Spleen (tissue), 11 donors: ENCODE results near the gene PSIP1. TPM values are rescaled to one million over a fixed set of nuclear protein-coding genes. Genes with fewer than 3 reads are reported as not detected.

Experiments used
- DNase-seq: peaks from one replicate; pipeline ENCODE4 v3.0.0-alpha.2; 2020
- H3K27ac ChIP-seq, 8 donors: fragments of 200-600 bp; sonication (generic) in 7 of 8; 1 replicate in 4 of 8; 2 replicates in 4 of 8; pipeline versions ENCODE4 v1.5.0 to v1.8.0; 2016 to 2021; ENCODE audit warnings: inconsistent platforms in 4 of 8, mild to moderate bottlenecking in 4 of 8, moderate library complexity in 1 of 8
- H3K27me3 ChIP-seq, 7 donors: fragments of 200-600 bp; sonication (generic) in 6 of 7; replicated peaks in 1 of 7; 1 replicate in 4 of 7; 2 replicates in 3 of 7; pipeline versions ENCODE4 v1.5.0 to v1.8.0; 2016 to 2021; ENCODE audit warnings: inconsistent platforms in 3 of 7, mild to moderate bottlenecking in 1 of 7
- H3K36me3 ChIP-seq, 6 donors: fragments of 200-600 bp; sonication (generic) in 5 of 6; 1 replicate in 4 of 6; 2 replicates in 2 of 6; pipeline versions ENCODE4 v1.5.0 to v1.8.0; 2016 to 2021; ENCODE audit warnings: inconsistent platforms in 2 of 6
- H3K4me1 ChIP-seq, 6 donors: fragments of 200-600 bp; sonication (generic) in 5 of 6; 1 replicate in 3 of 6; 2 replicates in 3 of 6; pipeline versions ENCODE4 v1.5.0 to v1.8.0; 2016 to 2021; ENCODE audit warnings: inconsistent platforms in 3 of 6
- H3K4me3 ChIP-seq, 8 donors: fragments of 200-600 bp; sonication (generic) in 7 of 8; 1 replicate in 4 of 8; 2 replicates in 4 of 8; pipeline versions ENCODE4 v1.5.0 to v1.8.0; 2016 to 2021; ENCODE audit warnings: inconsistent platforms in 4 of 8, mild to moderate bottlenecking in 4 of 8, moderate library complexity in 2 of 8
- H3K9me3 ChIP-seq, 8 donors: fragments of 200-600 bp; sonication (generic) in 7 of 8; 1 replicate in 4 of 8; 2 replicates in 4 of 8; pipeline versions ENCODE4 v1.5.0 to v1.8.0; 2016 to 2021; ENCODE audit warnings: inconsistent platforms in 4 of 8
- CTCF ChIP-seq, 11 experiments: fragments of 200-600 bp in 7 of 11; fragments of 450-650 bp in 4 of 11; sonication (generic) in 4 of 11; IDR thresholded peaks in 8 of 11; conservative IDR thresholded peaks in 3 of 11; 1 replicate in 7 of 11; 2 replicates in 4 of 11; pipeline versions ENCODE4 v1.4.0 to v1.8.0; 2016 to 2021; ENCODE audit warnings: antibody characterized with exemption in 11 of 11, inconsistent platforms in 4 of 11, mild to moderate bottlenecking in 1 of 11
- POLR2A ChIP-seq, 3 donors: fragments of 450-650 bp; IDR thresholded peaks; one replicate each; pipeline ENCODE4 v1.5.1; 2017; ENCODE audit warnings: antibody characterized with exemption in 3 of 3, mild to moderate bottlenecking in 1 of 3
- POLR2AphosphoS5 ChIP-seq, 3 donors: sonication (generic); formaldehyde crosslinking; IDR thresholded peaks; one replicate each; pipeline ENCODE4 v1.5.1; 2017; ENCODE audit warnings: antibody characterized with exemption in 3 of 3
- WGBS, 5 donors: extraction: QIAGEN DNeasy Blood & Tissue Kit in 3 of 5; methylation state at CpG; one replicate each; pipeline versions ENCODE4 v1.1.5 to v1.1.7; 2013 to 2018; 5-methylcytosine and 5-hydroxymethylcytosine counted together
- intact Hi-C: fragments of 100-400 bp; cut with DNase I; formaldehyde crosslinking; loops from one replicate; pipeline ENCODE4 v1.15.0; 2023; ENCODE audit warnings: low total_unique reads
- polyA plus RNA-seq, 3 donors: library from polyadenylated mRNA; stranded (reverse); fragments of 200-250 nt; gene quantifications; one replicate each; pipeline ENCODE4 v1.2.1, GENCODE V29; 2013
- total RNA-seq, 7 donors: library from RNA; depleted of rRNA in 3 of 7; stranded (reverse); fragments of >200 nt in 3 of 7; fragmentation: NEBNext Ultra II Directional in 4 of 7; extraction: Animal tissue kit (Norgen Biotek cat#: 25700) in 4 of 7; gene quantifications; one replicate each; pipeline versions ENCODE4 v1.1.0 to v1.2.1, GENCODE V29; 2016 to 2021
- donor health status: healthy with polysubstance abuse.
- donor health status: DM: no; HTN: no; CAD: no; lungs with moderate emphysema.
- donor health status: DM: no; HTN: no; CAD: no.
- donor health status: Bipolar disorder and iron deficiency.
- donor health status: healthy.
- donor health status: DM: no; HTN: no; CAD: no.
- donor health status: DM: yes; HTN: yes; CAD: no.

PSIP1 gene
- total and polyA plus RNA-seq, 10 donors, result 38.1 to 121 (median 57.4) TPM

DNA sequence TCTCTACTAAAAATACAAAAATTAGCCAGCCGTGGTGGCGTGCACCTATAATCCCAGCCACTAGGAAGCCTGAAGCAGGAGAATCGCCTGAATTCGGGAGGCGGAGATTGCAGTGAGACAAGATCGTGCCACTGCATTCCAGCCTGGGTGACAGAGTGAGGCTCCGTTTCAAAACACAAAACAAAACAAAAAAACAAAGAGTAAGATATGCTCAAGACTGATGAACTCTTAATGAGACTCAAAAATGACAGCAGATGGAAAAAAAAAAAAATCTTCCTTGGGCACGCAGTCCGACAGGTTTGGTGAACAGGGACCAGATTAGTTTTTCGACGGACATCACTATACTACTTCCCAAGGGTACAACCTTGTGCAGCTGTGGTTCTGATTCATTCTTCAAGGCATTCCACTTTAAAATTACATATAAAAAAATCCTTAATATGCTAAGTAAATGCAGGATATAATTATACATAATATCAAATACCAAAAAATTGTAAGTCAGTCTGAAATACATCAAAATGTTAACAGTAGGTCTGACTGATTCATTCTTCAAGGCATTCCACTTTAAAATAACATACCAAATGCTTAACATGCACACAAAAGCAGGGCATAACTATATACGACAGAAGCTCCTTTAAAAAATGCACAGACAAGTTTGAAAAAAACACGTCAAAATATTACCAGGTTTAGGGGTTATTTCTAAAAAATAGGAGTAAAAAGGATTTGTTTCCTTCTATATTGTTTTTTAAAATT is 12.3 kb downstream of the PSIP1 start:
- Histone ChIP-seq H3K4me1 (peaks cover 0 to 64% (median 9%) of the 10 kb centered on the region in 6 donors), H3K9me3 (no peaks in the 10 kb centered on the region), H3K27me3 (no peaks in the 10 kb centered on the region), H3K27ac (no peak overlapping the region), H3K4me3 (no peak overlapping the region), H3K36me3 (peaks cover 0 to 66% (median 4%) of the 10 kb centered on the region in 6 donors)
- intact Hi-C loops, result no loop called here
- DNase-seq, result no peak
- 96 to 98% (median 97%) methylated on average over 13 of the region's 13 CpGs for WGBS, 5 donors
- TF ChIP-seq POLR2AphosphoS5 (IDR thresholded peaks at IDR 0.05) (no peak), CTCF (IDR thresholded peaks at IDR 0.05 in 8 of 11, conservative IDR thresholded peaks at IDR 0.05 in 3 of 11) (no peak), POLR2A (IDR thresholded peaks at IDR 0.05) (no peak)

- no peak overlapping the region for H3K4me3 ChIP-seq
- TF ChIP-seq POLR2A (IDR thresholded peaks at IDR 0.05), result no peak
- TF ChIP-seq POLR2AphosphoS5 (IDR thresholded peaks at IDR 0.05), result no peak
- no peak for TF ChIP-seq CTCF (IDR thresholded peaks at IDR 0.05 in 8 of 11, conservative IDR thresholded peaks at IDR 0.05 in 3 of 11)
- peaks cover 0 to 10% (median 0%) of the 10 kb centered on the region in 6 donors for H3K4me1 ChIP-seq
- H3K9me3 ChIP-seq, result peaks cover 0 to 10% (median 6%) of the 10 kb centered on the region in 8 donors
- H3K36me3 ChIP-seq, result peaks cover 0 to 65% (median 15%) of the 10 kb centered on the region in 6 donors
- H3K27ac ChIP-seq, result no peak overlapping the region
- H3K27me3 ChIP-seq, result no peaks in the 10 kb centered on the region
- intact Hi-C loops, result no loop called here
- WGBS, 5 donors, result 92 to 94% (median 93%) methylated on average over 13 of the region's 13 CpGs
- DNase-seq, result no peak
Measured at GRCh38 chr9:15492485-15493150, 18.2 kb downstream of the PSIP1 start.

DNA sequence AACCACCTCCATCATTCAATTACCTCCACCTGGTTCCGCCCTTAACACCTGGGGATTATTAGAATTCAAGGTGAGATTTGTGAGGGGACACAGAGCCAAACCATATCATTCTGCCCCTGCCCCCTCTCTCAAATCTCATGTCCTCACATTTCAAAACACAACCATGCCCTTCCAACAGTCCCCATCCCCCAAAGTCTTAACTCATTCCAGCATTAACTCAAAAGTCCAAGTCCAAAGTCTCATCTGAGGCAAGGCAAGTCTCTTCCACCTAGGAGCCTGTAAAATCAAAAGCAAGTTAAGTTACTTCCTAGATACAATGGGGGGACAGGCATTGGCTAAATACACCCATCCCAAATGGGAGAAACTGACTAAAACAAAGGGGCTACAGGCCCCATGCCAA is 18.8 kb downstream of the PSIP1 start:
- Histone ChIP-seq H3K9me3 (peaks cover 0 to 10% (median 6%) of the 10 kb centered on the region in 8 donors), H3K27ac (no peak overlapping the region), H3K4me3 (no peak overlapping the region), H3K27me3 (no peaks in the 10 kb centered on the region), H3K4me1 (peaks cover 0 to 10% (median 0%) of the 10 kb centered on the region in 6 donors), H3K36me3 (peaks cover 0 to 66% (median 15%) of the 10 kb centered on the region in 6 donors)
- WGBS, 5 donors, result 96 to 100% (median 100%) methylated on average over 1 of the region's 1 CpG
- intact Hi-C loops, result no loop called here
- TF ChIP-seq CTCF (IDR thresholded peaks at IDR 0.05 in 8 of 11, conservative IDR thresholded peaks at IDR 0.05 in 3 of 11) (no peak), POLR2A (IDR thresholded peaks at IDR 0.05) (no peak), POLR2AphosphoS5 (IDR thresholded peaks at IDR 0.05) (no peak)
- no peak for DNase-seq
